ENCODE results near the gene TGFBRAP1.
"Not testable (repeated sequence)": the region's sequence is repeated elsewhere in the genome, so short reads cannot be mapped to it uniquely, and the experiment has no call there.

The TGFBRAP1 gene

DNA sequence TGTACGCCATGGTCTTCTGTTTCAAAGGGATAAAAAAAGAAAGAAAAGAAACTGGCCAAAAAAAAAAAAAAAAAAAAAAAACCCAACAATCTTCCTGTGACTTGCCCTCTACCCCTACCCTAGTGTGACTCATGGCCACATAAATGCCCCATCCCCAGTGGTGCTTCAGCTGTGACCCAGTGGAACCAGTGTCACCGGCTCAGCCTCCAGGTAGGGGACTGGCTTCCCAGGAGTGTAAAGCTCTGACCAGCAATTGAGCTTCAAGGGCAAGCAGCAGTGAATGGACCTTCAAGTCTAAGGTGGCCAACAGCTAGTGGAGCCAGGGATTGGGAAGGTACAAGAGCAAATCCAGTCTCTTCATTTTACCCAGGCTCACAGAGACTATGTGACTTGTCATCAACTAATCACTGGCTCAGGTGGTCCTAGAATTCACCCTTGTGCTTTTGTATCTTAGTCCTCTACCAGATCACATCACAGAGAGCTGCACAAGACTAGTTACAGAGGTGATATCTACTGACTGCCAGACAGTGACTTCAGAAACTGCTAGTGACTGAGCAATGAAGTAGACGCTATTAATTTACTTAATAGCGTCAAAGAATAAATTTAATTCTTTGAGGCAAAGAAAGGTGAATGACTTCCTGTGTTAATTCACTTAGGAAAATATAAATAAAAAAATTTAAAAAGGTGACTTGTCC is 1.3 kb upstream of the TGFBRAP1 start:
- Histone ChIP-seq H3K4me2 (ENCODE audit: low read length) (no peak overlapping the region), H3K4me1 (peaks cover 15% of the 10 kb centered on the region), H3K27ac (no peak overlapping the region), H2AFZ (peak overlapping the region; percentile 100), H3K9ac (no peak overlapping the region), H3K79me2 (peaks cover 14% of the 10 kb centered on the region), H3K36me3 (ENCODE audit: control insufficient read depth, insufficient read depth, low read length) (no peaks in the 10 kb centered on the region), H3K27me3 (ENCODE audit: control insufficient read depth, insufficient read depth, low read length) (no peaks in the 10 kb centered on the region), H3K9me3 (ENCODE audit: control insufficient read depth, low read length) (no peaks in the 10 kb centered on the region), H3K4me3 (ENCODE audit: low read depth, low read length) (no peak overlapping the region)
- TF ChIP-seq, protein P1, sequence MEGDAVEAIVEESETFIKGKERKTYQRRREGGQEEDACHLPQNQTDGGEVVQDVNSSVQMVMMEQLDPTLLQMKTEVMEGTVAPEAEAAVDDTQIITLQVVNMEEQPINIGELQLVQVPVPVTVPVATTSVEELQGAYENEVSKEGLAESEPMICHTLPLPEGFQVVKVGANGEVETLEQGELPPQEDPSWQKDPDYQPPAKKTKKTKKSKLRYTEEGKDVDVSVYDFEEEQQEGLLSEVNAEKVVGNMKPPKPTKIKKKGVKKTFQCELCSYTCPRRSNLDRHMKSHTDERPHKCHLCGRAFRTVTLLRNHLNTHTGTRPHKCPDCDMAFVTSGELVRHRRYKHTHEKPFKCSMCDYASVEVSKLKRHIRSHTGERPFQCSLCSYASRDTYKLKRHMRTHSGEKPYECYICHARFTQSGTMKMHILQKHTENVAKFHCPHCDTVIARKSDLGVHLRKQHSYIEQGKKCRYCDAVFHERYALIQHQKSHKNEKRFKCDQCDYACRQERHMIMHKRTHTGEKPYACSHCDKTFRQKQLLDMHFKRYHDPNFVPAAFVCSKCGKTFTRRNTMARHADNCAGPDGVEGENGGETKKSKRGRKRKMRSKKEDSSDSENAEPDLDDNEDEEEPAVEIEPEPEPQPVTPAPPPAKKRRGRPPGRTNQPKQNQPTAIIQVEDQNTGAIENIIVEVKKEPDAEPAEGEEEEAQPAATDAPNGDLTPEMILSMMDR (IDR thresholded peaks at IDR 0.05), result no peak

DNA sequence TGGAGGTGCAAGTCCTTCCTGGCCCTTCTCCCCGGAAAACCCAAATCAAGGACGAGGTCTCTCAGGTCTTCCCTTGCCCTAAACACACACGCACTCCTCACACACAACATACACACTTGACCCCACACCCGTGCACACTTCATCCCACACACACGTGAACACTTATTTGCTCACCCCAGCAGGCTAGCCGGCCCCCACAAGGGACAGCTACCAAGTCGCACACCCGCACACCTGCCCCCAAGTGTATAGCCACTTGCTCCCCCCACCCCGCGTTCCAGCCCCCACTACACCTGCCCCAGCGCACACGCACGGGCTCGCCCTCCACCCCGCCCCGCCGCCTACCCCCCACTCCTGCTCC is 359 bp downstream of the TGFBRAP1 start:
- H3K4me2 ChIP-seq (ENCODE audit: low read length), result peak overlapping the region; percentile 90
- peak overlapping the region; percentile 52 for H2AFZ ChIP-seq
- H3K27me3 ChIP-seq (ENCODE audit: control insufficient read depth, insufficient read depth, low read length), result no peaks in the 10 kb centered on the region
- TF ChIP-seq, protein P1 (IDR thresholded peaks at IDR 0.05), result no peak
- no peaks in the 10 kb centered on the region for H3K9me3 ChIP-seq (ENCODE audit: control insufficient read depth, low read length)
- H3K79me2 ChIP-seq, result peaks cover 14% of the 10 kb centered on the region
- peak overlapping the region; percentile 50 for H3K27ac ChIP-seq
- peaks cover 15% of the 10 kb centered on the region for H3K4me1 ChIP-seq
- no peaks in the 10 kb centered on the region for H3K36me3 ChIP-seq (ENCODE audit: control insufficient read depth, insufficient read depth, low read length)
- peak overlapping the region; percentile 63 for H3K4me3 ChIP-seq (ENCODE audit: low read depth, low read length)
- H3K9ac ChIP-seq, result no peak overlapping the region

DNA sequence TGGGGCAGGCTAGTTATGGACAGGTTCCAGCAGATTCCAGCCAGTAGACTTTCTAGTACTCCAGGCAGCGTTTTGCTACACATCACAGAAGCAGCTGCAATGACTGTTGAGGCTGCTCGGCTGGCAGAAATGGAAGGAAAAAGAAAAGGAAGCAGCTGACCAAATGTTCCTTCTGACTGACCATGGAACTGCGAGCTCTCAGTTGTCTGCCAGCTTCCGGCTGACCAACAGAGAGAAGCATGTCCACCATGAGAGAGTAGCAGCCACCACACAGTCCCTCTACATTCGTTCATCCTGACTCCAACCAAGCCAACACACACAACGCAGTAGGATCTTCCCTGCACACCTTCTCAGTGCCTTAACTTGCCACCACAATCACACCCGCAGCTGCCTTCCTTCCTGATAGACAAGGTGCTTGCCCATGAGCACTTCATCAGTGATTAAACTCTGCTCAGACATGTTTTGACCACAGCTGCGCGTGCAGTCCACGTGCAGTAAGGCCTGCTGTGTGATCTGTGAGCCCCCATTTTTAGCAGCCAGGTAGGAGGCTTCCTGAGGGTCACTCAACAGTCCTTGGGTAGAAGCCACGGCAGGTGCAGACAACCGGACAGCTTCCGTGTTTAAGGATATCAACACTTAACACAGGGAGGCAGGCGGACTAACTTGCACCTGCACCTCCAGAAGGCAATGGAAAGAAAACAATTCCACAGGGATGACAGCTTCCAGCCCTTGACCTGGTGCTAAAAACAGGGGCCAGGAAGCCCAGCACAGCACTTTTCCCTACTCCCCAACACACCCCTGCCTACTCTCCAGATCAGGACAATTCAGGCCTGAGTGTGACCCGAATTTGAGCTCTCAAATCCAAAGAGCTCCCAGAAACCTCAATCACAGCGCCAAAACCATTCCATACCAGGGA is 996 bp downstream of the TGFBRAP1 start:
- Histone ChIP-seq H3K27me3 (ENCODE audit: control insufficient read depth, insufficient read depth, low read length) (no peaks in the 10 kb centered on the region), H3K9me3 (ENCODE audit: control insufficient read depth, low read length) (no peaks in the 10 kb centered on the region), H3K4me2 (ENCODE audit: low read length) (peak overlapping the region; percentile 90), H2AFZ (peak overlapping the region; percentile 52), H3K4me3 (ENCODE audit: low read depth, low read length) (peak overlapping the region; percentile 63), H3K9ac (no peak overlapping the region), H3K4me1 (peaks cover 15% of the 10 kb centered on the region), H3K79me2 (peaks cover 16% of the 10 kb centered on the region), H3K36me3 (ENCODE audit: control insufficient read depth, insufficient read depth, low read length) (no peaks in the 10 kb centered on the region), H3K27ac (peak overlapping the region; percentile 50)
- TF ChIP-seq, protein P1 (IDR thresholded peaks at IDR 0.05), result no peak

DNA sequence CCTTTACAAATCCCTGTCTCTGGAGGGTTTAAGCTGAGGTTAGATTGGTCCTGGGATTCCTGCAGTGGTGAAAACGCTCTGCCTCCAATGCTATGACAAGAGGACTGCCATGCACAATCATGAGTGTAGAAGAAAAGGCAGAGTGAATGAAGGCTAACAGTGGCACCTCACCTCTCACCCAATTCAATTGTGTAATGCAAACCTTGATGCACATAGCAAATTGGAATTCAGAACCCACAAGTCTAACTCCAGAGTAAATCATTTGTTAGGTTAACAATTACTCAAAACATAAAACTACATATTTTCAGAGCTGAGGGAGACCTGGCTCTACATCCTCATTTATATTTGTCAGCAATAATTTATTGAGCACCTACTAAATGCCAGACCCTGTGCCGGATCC is 1.8 kb downstream of the TGFBRAP1 start:
- H3K4me1 ChIP-seq, result peaks cover 15% of the 10 kb centered on the region
- no peak overlapping the region for H3K27ac ChIP-seq
- no peak overlapping the region for H2AFZ ChIP-seq
- H3K36me3 ChIP-seq (ENCODE audit: control insufficient read depth, insufficient read depth, low read length), result no peaks in the 10 kb centered on the region
- no peaks in the 10 kb centered on the region for H3K9me3 ChIP-seq (ENCODE audit: control insufficient read depth, low read length)
- TF ChIP-seq, protein P1 (IDR thresholded peaks at IDR 0.05), result no peak
- H3K9ac ChIP-seq, result no peak overlapping the region
- no peaks in the 10 kb centered on the region for H3K27me3 ChIP-seq (ENCODE audit: control insufficient read depth, insufficient read depth, low read length)
- H3K4me3 ChIP-seq (ENCODE audit: low read depth, low read length), result no peak overlapping the region
- peaks cover 22% of the 10 kb centered on the region for H3K79me2 ChIP-seq
- H3K4me2 ChIP-seq (ENCODE audit: low read length), result no peak overlapping the region

GRCh38 chr2:105327271-105327670 is 2.3 kb downstream of the TGFBRAP1 start:
- not testable (repeated sequence) for H3K27ac ChIP-seq; H3K27me3 ChIP-seq (ENCODE audit: control insufficient read depth, insufficient read depth, low read length); H3K36me3 ChIP-seq (ENCODE audit: control insufficient read depth, insufficient read depth, low read length); H3K9ac ChIP-seq; H3K9me3 ChIP-seq (ENCODE audit: control insufficient read depth, low read length); H3K4me3 ChIP-seq (ENCODE audit: low read depth, low read length); H3K4me2 ChIP-seq (ENCODE audit: low read length); H2AFZ ChIP-seq
- Histone ChIP-seq H3K4me1 (peaks cover 15% of the 10 kb centered on the region), H3K79me2 (peaks cover 25% of the 10 kb centered on the region)

Data from parathyroid adenoma (tissue), 2 donors.